ENCODE measurements around the gene KLF11.

Gene KLF11

DNA sequence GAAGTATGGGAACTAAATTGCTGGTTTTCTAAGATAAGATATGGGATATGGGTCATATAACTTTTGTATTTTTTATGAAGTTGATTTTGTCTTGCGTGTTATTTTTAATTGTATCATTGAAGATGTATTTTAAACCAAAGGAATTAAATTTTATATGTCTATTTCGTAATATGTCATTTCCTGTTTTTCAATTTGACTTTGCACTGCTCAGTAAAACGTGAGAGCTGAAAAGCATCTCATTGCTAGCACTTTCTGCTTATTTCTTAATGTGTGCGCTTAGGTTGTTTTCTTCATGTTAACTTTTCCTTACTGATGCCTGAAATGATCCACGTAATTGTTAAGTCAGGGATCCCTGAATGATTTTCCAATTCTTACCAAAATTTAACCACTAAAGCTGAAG is 41.2 kb upstream of the KLF11 start:
- H3K27me3 ChIP-seq (ENCODE audit: insufficient read depth, low read length, poor library complexity, severe bottlenecking): no peaks in the 10 kb centered on the region
- no peak overlapping the region for H3K4me3 ChIP-seq (ENCODE audit: low read length, poor library complexity, severe bottlenecking)
- H3K4me1 ChIP-seq (ENCODE audit: insufficient read depth, low read length, poor library complexity, severe bottlenecking): no peaks in the 10 kb centered on the region
- no peak overlapping the region for H3K9ac ChIP-seq (ENCODE audit: low read depth, low read length, poor library complexity, severe bottlenecking)
- H3K9me2 ChIP-seq (replicated peaks; ENCODE audit: low read depth, low read length): no peaks in the 10 kb centered on the region
- H3K36me3 ChIP-seq (ENCODE audit: insufficient read depth, low read length): peaks cover 11% of the 10 kb centered on the region; the same call in 1 of the 2 replicates
- H3K4me2 ChIP-seq (ENCODE audit: low read depth, low read length, poor library complexity, severe bottlenecking): no peak overlapping the region
- no peaks in the 10 kb centered on the region for H3K9me3 ChIP-seq (ENCODE audit: insufficient read depth, low read depth, low read length)
- H3F3A ChIP-seq (ENCODE audit: low read depth): no peaks in the 10 kb centered on the region
- no peaks in the 10 kb centered on the region for H3K79me2 ChIP-seq (ENCODE audit: insufficient read depth, low read length)
- TF ChIP-seq, protein P1, sequence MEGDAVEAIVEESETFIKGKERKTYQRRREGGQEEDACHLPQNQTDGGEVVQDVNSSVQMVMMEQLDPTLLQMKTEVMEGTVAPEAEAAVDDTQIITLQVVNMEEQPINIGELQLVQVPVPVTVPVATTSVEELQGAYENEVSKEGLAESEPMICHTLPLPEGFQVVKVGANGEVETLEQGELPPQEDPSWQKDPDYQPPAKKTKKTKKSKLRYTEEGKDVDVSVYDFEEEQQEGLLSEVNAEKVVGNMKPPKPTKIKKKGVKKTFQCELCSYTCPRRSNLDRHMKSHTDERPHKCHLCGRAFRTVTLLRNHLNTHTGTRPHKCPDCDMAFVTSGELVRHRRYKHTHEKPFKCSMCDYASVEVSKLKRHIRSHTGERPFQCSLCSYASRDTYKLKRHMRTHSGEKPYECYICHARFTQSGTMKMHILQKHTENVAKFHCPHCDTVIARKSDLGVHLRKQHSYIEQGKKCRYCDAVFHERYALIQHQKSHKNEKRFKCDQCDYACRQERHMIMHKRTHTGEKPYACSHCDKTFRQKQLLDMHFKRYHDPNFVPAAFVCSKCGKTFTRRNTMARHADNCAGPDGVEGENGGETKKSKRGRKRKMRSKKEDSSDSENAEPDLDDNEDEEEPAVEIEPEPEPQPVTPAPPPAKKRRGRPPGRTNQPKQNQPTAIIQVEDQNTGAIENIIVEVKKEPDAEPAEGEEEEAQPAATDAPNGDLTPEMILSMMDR (conservative IDR thresholded peaks at IDR 0.05; ENCODE audit: low read length): no peak
- no peak for TF ChIP-seq EZH2phosphoT487 (IDR thresholded peaks at IDR 0.05; ENCODE audit: borderline replicate concordance)
- no peak overlapping the region for H2AFZ ChIP-seq (ENCODE audit: low read length)
- H4K20me1 ChIP-seq (ENCODE audit: insufficient read depth, low read length, poor library complexity, severe bottlenecking): no peaks in the 10 kb centered on the region

DNA sequence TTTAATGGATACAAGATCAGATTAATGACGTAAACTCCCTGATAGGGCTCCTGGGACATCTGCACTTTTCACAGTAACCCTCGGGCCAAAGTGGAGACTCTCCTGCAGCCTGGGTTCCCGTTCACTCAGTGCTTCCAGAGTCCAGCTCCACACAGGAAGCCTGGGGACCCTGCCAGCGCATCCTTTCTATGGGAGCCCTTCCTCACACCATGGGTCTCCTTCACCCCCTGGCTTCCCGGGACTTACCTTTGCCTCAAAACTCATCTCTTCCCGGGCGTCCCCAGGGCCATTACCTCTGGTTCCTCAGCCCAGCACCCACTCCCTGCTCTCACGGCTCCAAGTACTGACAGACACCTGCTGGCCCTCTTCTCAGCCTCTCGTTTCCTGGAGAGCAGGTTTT is 40.7 kb upstream of the KLF11 start:
- H3K9me2 ChIP-seq (replicated peaks; ENCODE audit: low read depth, low read length): no peaks in the 10 kb centered on the region
- no peaks in the 10 kb centered on the region for H3K4me1 ChIP-seq (ENCODE audit: insufficient read depth, low read length, poor library complexity, severe bottlenecking)
- H3K9ac ChIP-seq (ENCODE audit: low read depth, low read length, poor library complexity, severe bottlenecking): no peak overlapping the region
- H3K9me3 ChIP-seq (ENCODE audit: insufficient read depth, low read depth, low read length): no peaks in the 10 kb centered on the region
- H3K36me3 ChIP-seq (ENCODE audit: insufficient read depth, low read length): peaks cover 9% of the 10 kb centered on the region; the same call in 1 of the 2 replicates
- no peak for TF ChIP-seq EZH2phosphoT487 (IDR thresholded peaks at IDR 0.05; ENCODE audit: borderline replicate concordance)
- TF ChIP-seq, protein P1 (conservative IDR thresholded peaks at IDR 0.05; ENCODE audit: low read length): no peak
- H3K27me3 ChIP-seq (ENCODE audit: insufficient read depth, low read length, poor library complexity, severe bottlenecking): no peaks in the 10 kb centered on the region
- H3K4me2 ChIP-seq (ENCODE audit: low read depth, low read length, poor library complexity, severe bottlenecking): no peak overlapping the region
- H3F3A ChIP-seq (ENCODE audit: low read depth): no peaks in the 10 kb centered on the region
- H3K79me2 ChIP-seq (ENCODE audit: insufficient read depth, low read length): no peaks in the 10 kb centered on the region
- H3K4me3 ChIP-seq (ENCODE audit: low read length, poor library complexity, severe bottlenecking): no peak overlapping the region
- H4K20me1 ChIP-seq (ENCODE audit: insufficient read depth, low read length, poor library complexity, severe bottlenecking): no peaks in the 10 kb centered on the region
- no peak overlapping the region for H2AFZ ChIP-seq (ENCODE audit: low read length)

DNA sequence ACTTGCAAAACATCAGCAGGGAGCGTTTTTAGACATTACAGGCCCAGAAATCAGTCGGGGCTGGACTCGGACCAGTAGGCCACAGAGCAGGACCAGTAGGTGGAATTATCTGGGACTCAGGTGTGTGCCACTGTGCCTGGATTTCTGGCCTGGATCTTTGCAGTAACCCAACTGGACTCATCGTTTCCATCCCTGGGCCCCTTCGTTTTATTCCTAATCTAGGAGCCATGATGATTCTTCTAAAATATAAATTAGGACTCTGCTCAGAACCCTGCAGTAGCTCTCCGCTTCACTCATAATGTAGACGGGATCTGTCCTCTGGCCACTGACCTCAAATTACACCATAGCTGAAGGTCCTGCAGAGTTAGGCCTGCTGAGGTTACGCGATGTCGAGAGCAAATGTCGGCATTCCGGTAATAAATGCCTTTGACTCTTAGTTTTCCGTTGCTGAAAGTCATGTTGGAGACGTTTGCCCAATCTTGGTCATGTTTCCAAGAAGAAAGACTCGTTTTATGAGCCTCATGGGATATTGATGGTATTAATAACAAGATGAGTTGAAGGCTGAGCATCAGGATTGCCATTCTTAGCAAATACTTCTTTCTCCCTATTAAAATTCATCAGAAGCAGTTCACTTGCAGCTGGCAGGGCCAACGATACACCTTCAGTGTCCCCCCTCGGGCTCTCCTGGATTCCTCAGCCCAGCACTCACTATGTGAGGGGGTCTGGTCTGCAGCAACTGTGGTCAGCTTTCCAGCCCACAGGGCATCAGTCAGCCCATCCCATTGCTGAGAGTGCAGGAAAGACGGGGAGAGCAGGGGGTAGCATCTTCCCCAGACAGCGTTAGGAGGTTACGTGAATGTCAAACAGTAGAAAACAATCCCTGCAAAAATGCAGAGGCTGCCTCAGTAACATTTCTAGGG is 39.9 kb upstream of the KLF11 start:
- Histone ChIP-seq H2AFZ (ENCODE audit: low read length) (no peak overlapping the region), H3K79me2 (ENCODE audit: insufficient read depth, low read length) (no peaks in the 10 kb centered on the region), H3K4me1 (ENCODE audit: insufficient read depth, low read length, poor library complexity, severe bottlenecking) (no peaks in the 10 kb centered on the region), H3K36me3 (ENCODE audit: insufficient read depth, low read length) (peaks cover 9% of the 10 kb centered on the region; the same call in 1 of the 2 replicates), H3K9ac (ENCODE audit: low read depth, low read length, poor library complexity, severe bottlenecking) (no peak overlapping the region), H3K9me2 (replicated peaks; ENCODE audit: low read depth, low read length) (no peaks in the 10 kb centered on the region), H3K9me3 (ENCODE audit: insufficient read depth, low read depth, low read length) (no peaks in the 10 kb centered on the region), H3K4me2 (ENCODE audit: low read depth, low read length, poor library complexity, severe bottlenecking) (no peak overlapping the region), H4K20me1 (ENCODE audit: insufficient read depth, low read length, poor library complexity, severe bottlenecking) (no peaks in the 10 kb centered on the region), H3K27me3 (ENCODE audit: insufficient read depth, low read length, poor library complexity, severe bottlenecking) (no peaks in the 10 kb centered on the region), H3K4me3 (ENCODE audit: low read length, poor library complexity, severe bottlenecking) (no peak overlapping the region), H3F3A (ENCODE audit: low read depth) (no peaks in the 10 kb centered on the region)
- no peak for TF ChIP-seq EZH2phosphoT487 (IDR thresholded peaks at IDR 0.05; ENCODE audit: borderline replicate concordance)
- TF ChIP-seq, protein P1 (conservative IDR thresholded peaks at IDR 0.05; ENCODE audit: low read length): no peak

Data from Loucy (cell line).